Measurements from ENCODE around the gene SLC35D2.
"Not testable (repeated sequence)": the region's sequence is repeated elsewhere in the genome, so short reads cannot be mapped to it uniquely, and the experiment has no call there.

SLC35D2 gene

GRCh38 chr9:96331236-96331947, 52.1 kb downstream of the SLC35D2 start:
- no peak overlapping the region for H3K27ac ChIP-seq (ENCODE audit: low read depth, low read length)
- no peak for TF ChIP-seq CTCF (IDR thresholded peaks at IDR 0.05; ENCODE audit: low read depth, low read length, poor library complexity, severe bottlenecking)
- no peak for TF ChIP-seq EZH2phosphoT487 (IDR thresholded peaks at IDR 0.05; ENCODE audit: borderline replicate concordance, low read length)

GRCh38 chr9:96327694-96328352, 55.7 kb downstream of the SLC35D2 start:
- no peak for TF ChIP-seq EZH2phosphoT487 (IDR thresholded peaks at IDR 0.05; ENCODE audit: borderline replicate concordance, low read length)
- TF ChIP-seq CTCF (IDR thresholded peaks at IDR 0.05; ENCODE audit: low read depth, low read length, poor library complexity, severe bottlenecking), result peak; percentile 57
- H3K4me1 ChIP-seq (ENCODE audit: control insufficient read depth, low read length), result no peaks in the 10 kb centered on the region
- no peaks in the 10 kb centered on the region for H3K27me3 ChIP-seq (ENCODE audit: control insufficient read depth, low read length)
- no peak overlapping the region for H3K4me2 ChIP-seq (ENCODE audit: low read length)
- no peak overlapping the region for H3K4me3 ChIP-seq (ENCODE audit: low read length)
- H3K9me3 ChIP-seq (ENCODE audit: control insufficient read depth, insufficient read depth, low read length), result no peaks in the 10 kb centered on the region
- no peak overlapping the region for H3K27ac ChIP-seq (ENCODE audit: low read depth, low read length)
- H3K79me2 ChIP-seq (ENCODE audit: control insufficient read depth, low read length), result no peaks in the 10 kb centered on the region
- H3K36me3 ChIP-seq (ENCODE audit: control insufficient read depth, low read length), result no peaks in the 10 kb centered on the region
- no peaks in the 10 kb centered on the region for H3F3A ChIP-seq (ENCODE audit: control insufficient read depth, insufficient read depth)
- H3K9me2 ChIP-seq (replicated peaks; ENCODE audit: control insufficient read depth, low read length), result no peaks in the 10 kb centered on the region
- no peaks in the 10 kb centered on the region for H4K20me1 ChIP-seq (ENCODE audit: control insufficient read depth, insufficient read depth, low read depth, low read length)

More at GRCh38 chr9:96331236-96331947, 52.1 kb downstream of the SLC35D2 start:
- no peaks in the 10 kb centered on the region for H3K4me1 ChIP-seq (ENCODE audit: control insufficient read depth, low read length)
- H3F3A ChIP-seq (ENCODE audit: control insufficient read depth, insufficient read depth), result no peaks in the 10 kb centered on the region
- no peaks in the 10 kb centered on the region for H3K9me2 ChIP-seq (replicated peaks; ENCODE audit: control insufficient read depth, low read length)
- no peaks in the 10 kb centered on the region for H4K20me1 ChIP-seq (ENCODE audit: control insufficient read depth, insufficient read depth, low read depth, low read length)
- H3K27me3 ChIP-seq (ENCODE audit: control insufficient read depth, low read length), result no peaks in the 10 kb centered on the region
- H3K36me3 ChIP-seq (ENCODE audit: control insufficient read depth, low read length), result no peaks in the 10 kb centered on the region
- H3K9me3 ChIP-seq (ENCODE audit: control insufficient read depth, insufficient read depth, low read length), result no peaks in the 10 kb centered on the region
- no peak overlapping the region for H3K4me3 ChIP-seq (ENCODE audit: low read length)
- H3K79me2 ChIP-seq (ENCODE audit: control insufficient read depth, low read length), result no peaks in the 10 kb centered on the region
- no peak overlapping the region for H3K4me2 ChIP-seq (ENCODE audit: low read length)

- no peaks in the 10 kb centered on the region for H3K9me3 ChIP-seq (ENCODE audit: control insufficient read depth, insufficient read depth, low read length)
- no peak overlapping the region for H3K4me2 ChIP-seq (ENCODE audit: low read length)
- no peaks in the 10 kb centered on the region for H3K9me2 ChIP-seq (replicated peaks; ENCODE audit: control insufficient read depth, low read length)
- no peak overlapping the region for H3K27ac ChIP-seq (ENCODE audit: low read depth, low read length)
- H3K27me3 ChIP-seq (ENCODE audit: control insufficient read depth, low read length), result no peaks in the 10 kb centered on the region
- H3K79me2 ChIP-seq (ENCODE audit: control insufficient read depth, low read length), result no peaks in the 10 kb centered on the region
- no peak overlapping the region for H3K4me3 ChIP-seq (ENCODE audit: low read length)
- no peaks in the 10 kb centered on the region for H3K36me3 ChIP-seq (ENCODE audit: control insufficient read depth, low read length)
- no peaks in the 10 kb centered on the region for H4K20me1 ChIP-seq (ENCODE audit: control insufficient read depth, insufficient read depth, low read depth, low read length)
- TF ChIP-seq CTCF (IDR thresholded peaks at IDR 0.05; ENCODE audit: low read depth, low read length, poor library complexity, severe bottlenecking), result no peak
- TF ChIP-seq EZH2phosphoT487 (IDR thresholded peaks at IDR 0.05; ENCODE audit: borderline replicate concordance, low read length), result no peak
- no peaks in the 10 kb centered on the region for H3F3A ChIP-seq (ENCODE audit: control insufficient read depth, insufficient read depth)
- H3K4me1 ChIP-seq (ENCODE audit: control insufficient read depth, low read length), result no peaks in the 10 kb centered on the region
Observed at GRCh38 chr9:96323169-96323568, 60.3 kb downstream of the SLC35D2 start.

DNA sequence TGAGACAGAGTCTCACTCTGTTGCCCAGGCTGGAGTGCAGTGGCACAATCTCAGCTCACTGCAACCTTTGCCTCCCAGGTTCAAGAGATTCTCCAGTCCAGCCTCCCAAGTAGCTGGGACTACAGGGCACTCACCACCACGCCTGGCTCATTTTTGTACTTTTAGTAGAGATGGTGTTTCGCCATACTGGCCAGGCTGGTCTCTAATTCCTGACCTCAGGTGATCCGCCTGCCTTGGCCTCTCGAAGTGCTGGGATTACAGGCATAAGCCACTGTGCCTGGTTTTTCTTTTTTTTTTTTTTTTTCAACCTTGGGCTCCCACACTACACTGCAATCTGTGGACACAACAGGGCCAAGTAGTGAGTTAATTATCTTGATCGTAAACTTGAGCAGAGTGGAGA, 60.8 kb downstream of the SLC35D2 start:
- H3K27ac ChIP-seq (ENCODE audit: low read depth, low read length); H3K4me2 ChIP-seq (ENCODE audit: low read length); H3K4me1 ChIP-seq (ENCODE audit: control insufficient read depth, low read length); H3K79me2 ChIP-seq (ENCODE audit: control insufficient read depth, low read length); H3K9me2 ChIP-seq (replicated peaks; ENCODE audit: control insufficient read depth, low read length); H3F3A ChIP-seq (ENCODE audit: control insufficient read depth, insufficient read depth); H3K27me3 ChIP-seq (ENCODE audit: control insufficient read depth, low read length); H4K20me1 ChIP-seq (ENCODE audit: control insufficient read depth, insufficient read depth, low read depth, low read length); H3K4me3 ChIP-seq (ENCODE audit: low read length); H3K9me3 ChIP-seq (ENCODE audit: control insufficient read depth, insufficient read depth, low read length); H3K36me3 ChIP-seq (ENCODE audit: control insufficient read depth, low read length): not testable (repeated sequence)

DNA sequence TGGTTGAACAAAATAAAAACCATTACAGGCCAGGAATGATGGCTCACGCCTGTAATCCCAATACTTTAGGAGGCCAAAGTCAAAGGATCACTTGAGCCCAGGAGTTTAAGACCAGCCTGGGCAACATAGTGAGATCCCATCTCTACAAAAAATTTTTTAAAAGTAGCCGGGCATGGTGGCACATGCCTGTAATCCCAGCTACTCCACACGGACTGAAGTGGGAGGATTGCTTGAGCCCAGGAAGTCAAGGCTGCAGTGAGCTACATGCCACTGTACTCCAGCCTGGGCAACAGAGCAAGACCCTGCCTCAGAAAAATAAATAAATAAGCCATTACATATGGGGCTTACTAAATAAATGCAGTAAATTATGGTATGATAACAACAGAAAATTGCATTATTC, 61.3 kb downstream of the SLC35D2 start:
- not testable (repeated sequence) for H3K9me3 ChIP-seq (ENCODE audit: control insufficient read depth, insufficient read depth, low read length); H4K20me1 ChIP-seq (ENCODE audit: control insufficient read depth, insufficient read depth, low read depth, low read length); H3K36me3 ChIP-seq (ENCODE audit: control insufficient read depth, low read length); H3K27ac ChIP-seq (ENCODE audit: low read depth, low read length); H3K4me3 ChIP-seq (ENCODE audit: low read length); H3K4me2 ChIP-seq (ENCODE audit: low read length); H3K27me3 ChIP-seq (ENCODE audit: control insufficient read depth, low read length); H3F3A ChIP-seq (ENCODE audit: control insufficient read depth, insufficient read depth); H3K9me2 ChIP-seq (replicated peaks; ENCODE audit: control insufficient read depth, low read length); H3K79me2 ChIP-seq (ENCODE audit: control insufficient read depth, low read length); H3K4me1 ChIP-seq (ENCODE audit: control insufficient read depth, low read length)

All from DOHH2 (cell line).